HPDE6-E6E7 (cell line): ENCODE measurements around the gene TSPAN7.

Experiments
- DNase-seq: peaks from one replicate; pipeline ENCODE4 v3.0.0; 2011; ENCODE audit warnings: missing footprints; ENCODE audit errors: extremely low spot score

The TSPAN7 gene

GRCh38 chrX:38649221-38649620 is 87.9 kb downstream of the TSPAN7 start:
- no peak for DNase-seq

GRCh38 chrX:38649674-38650647 is 88.6 kb downstream of the TSPAN7 start:
- no peak for DNase-seq

- no peak for DNase-seq
Observed at GRCh38 chrX:38651625-38652601, 90.6 kb downstream of the TSPAN7 start.

- no peak for DNase-seq
Observed at GRCh38 chrX:38652934-38653442, 91.6 kb downstream of the TSPAN7 start.

- DNase-seq, result peak; percentile 13
Observed at GRCh38 chrX:38654302-38654701, 93.0 kb downstream of the TSPAN7 start.

GRCh38 chrX:38656350-38656915 is 95.1 kb downstream of the TSPAN7 start:
- DNase-seq, result no peak

- no peak for DNase-seq
Observed at GRCh38 chrX:38657562-38657961, 96.2 kb downstream of the TSPAN7 start.

GRCh38 chrX:38660395-38661102 is 99.2 kb downstream of the TSPAN7 start:
- no peak for DNase-seq

- DNase-seq, result no peak
Observed at GRCh38 chrX:38661103-38661441, 99.7 kb downstream of the TSPAN7 start.

- DNase-seq, result no peak
Observed at GRCh38 chrX:38661561-38661960, 100.2 kb downstream of the TSPAN7 start.

GRCh38 chrX:38662640-38663039 is 101.3 kb downstream of the TSPAN7 start:
- DNase-seq, result no peak

GRCh38 chrX:38664285-38664684 is 102.9 kb downstream of the TSPAN7 start:
- DNase-seq, result peak; percentile 13

GRCh38 chrX:38666909-38667308 is 105.6 kb downstream of the TSPAN7 start:
- DNase-seq, result no peak

- DNase-seq, result no peak
Observed at GRCh38 chrX:38668771-38669170, 107.4 kb downstream of the TSPAN7 start.

GRCh38 chrX:38669428-38669827 is 108.1 kb downstream of the TSPAN7 start:
- no peak for DNase-seq

GRCh38 chrX:38672646-38673045 is 111.3 kb downstream of the TSPAN7 start:
- no peak for DNase-seq

- DNase-seq, result no peak
Observed at GRCh38 chrX:38675856-38676255, 114.5 kb downstream of the TSPAN7 start.

GRCh38 chrX:38678183-38678582 is 116.8 kb downstream of the TSPAN7 start:
- DNase-seq, result no peak

- DNase-seq, result no peak
Observed at GRCh38 chrX:38678821-38679220, 117.5 kb downstream of the TSPAN7 start.

GRCh38 chrX:38679695-38680094 is 118.4 kb downstream of the TSPAN7 start:
- no peak for DNase-seq

- no peak for DNase-seq
Observed at GRCh38 chrX:38682095-38682494, 120.8 kb downstream of the TSPAN7 start.
